Measurements from ENCODE around the gene PDIA5.

PDIA5 gene

GRCh38 chr3:123154020-123154985, 87.5 kb downstream of the PDIA5 start:
- no peak overlapping the region for H3K4me2 ChIP-seq (ENCODE audit: low read length)
- no peak for TF ChIP-seq EZH2phosphoT487 (IDR thresholded peaks at IDR 0.05; ENCODE audit: borderline replicate concordance, low read length)
- no peak for TF ChIP-seq CTCF (IDR thresholded peaks at IDR 0.05; ENCODE audit: low read depth, low read length, poor library complexity, severe bottlenecking)
- H3K27me3 ChIP-seq (ENCODE audit: control insufficient read depth, low read length) = no peaks in the 10 kb centered on the region
- H3K9me3 ChIP-seq (ENCODE audit: control insufficient read depth, insufficient read depth, low read length) = peaks cover 22% of the 10 kb centered on the region
- H3K27ac ChIP-seq (ENCODE audit: low read depth, low read length) = no peak overlapping the region
- peaks cover 11% of the 10 kb centered on the region for H3K4me1 ChIP-seq (ENCODE audit: control insufficient read depth, low read length)
- H3F3A ChIP-seq (ENCODE audit: control insufficient read depth, insufficient read depth) = peaks cover 15% of the 10 kb centered on the region
- H3K9me2 ChIP-seq (replicated peaks; ENCODE audit: control insufficient read depth, low read length) = no peaks in the 10 kb centered on the region
- no peaks in the 10 kb centered on the region for H3K79me2 ChIP-seq (ENCODE audit: control insufficient read depth, low read length)
- peaks cover 18% of the 10 kb centered on the region for H3K36me3 ChIP-seq (ENCODE audit: control insufficient read depth, low read length)
- no peak overlapping the region for H3K4me3 ChIP-seq (ENCODE audit: low read length)
- H4K20me1 ChIP-seq (ENCODE audit: control insufficient read depth, insufficient read depth, low read depth, low read length) = no peaks in the 10 kb centered on the region

- Histone ChIP-seq H3K79me2 (ENCODE audit: control insufficient read depth, low read length) (no peaks in the 10 kb centered on the region), H4K20me1 (ENCODE audit: control insufficient read depth, insufficient read depth, low read depth, low read length) (no peaks in the 10 kb centered on the region), H3K9me2 (replicated peaks; ENCODE audit: control insufficient read depth, low read length) (no peaks in the 10 kb centered on the region), H3K4me1 (ENCODE audit: control insufficient read depth, low read length) (peaks cover 11% of the 10 kb centered on the region), H3K9me3 (ENCODE audit: control insufficient read depth, insufficient read depth, low read length) (peaks cover 17% of the 10 kb centered on the region), H3K27ac (ENCODE audit: low read depth, low read length) (no peak overlapping the region), H3K27me3 (ENCODE audit: control insufficient read depth, low read length) (no peaks in the 10 kb centered on the region), H3F3A (ENCODE audit: control insufficient read depth, insufficient read depth) (peaks cover 15% of the 10 kb centered on the region), H3K36me3 (ENCODE audit: control insufficient read depth, low read length) (peaks cover 8% of the 10 kb centered on the region), H3K4me3 (ENCODE audit: low read length) (no peak overlapping the region), H3K4me2 (ENCODE audit: low read length) (no peak overlapping the region)
- no peak for TF ChIP-seq CTCF (IDR thresholded peaks at IDR 0.05; ENCODE audit: low read depth, low read length, poor library complexity, severe bottlenecking)
- no peak for TF ChIP-seq EZH2phosphoT487 (IDR thresholded peaks at IDR 0.05; ENCODE audit: borderline replicate concordance, low read length)
These were observed 88.7 kb downstream of the PDIA5 start for GRCh38 chr3:123155471-123156011.

- Histone ChIP-seq H4K20me1 (ENCODE audit: control insufficient read depth, insufficient read depth, low read depth, low read length) (no peaks in the 10 kb centered on the region), H3K4me2 (ENCODE audit: low read length) (no peak overlapping the region), H3K9me3 (ENCODE audit: control insufficient read depth, insufficient read depth, low read length) (peaks cover 8% of the 10 kb centered on the region; the same call in 1 of the 2 replicates), H3K79me2 (ENCODE audit: control insufficient read depth, low read length) (no peaks in the 10 kb centered on the region), H3K9me2 (replicated peaks; ENCODE audit: control insufficient read depth, low read length) (no peaks in the 10 kb centered on the region), H3F3A (ENCODE audit: control insufficient read depth, insufficient read depth) (peaks cover 7% of the 10 kb centered on the region), H3K36me3 (ENCODE audit: control insufficient read depth, low read length) (no peaks in the 10 kb centered on the region), H3K27ac (ENCODE audit: low read depth, low read length) (no peak overlapping the region), H3K27me3 (ENCODE audit: control insufficient read depth, low read length) (no peaks in the 10 kb centered on the region), H3K4me3 (ENCODE audit: low read length) (no peak overlapping the region), H3K4me1 (ENCODE audit: control insufficient read depth, low read length) (peaks cover 11% of the 10 kb centered on the region)
- TF ChIP-seq CTCF (IDR thresholded peaks at IDR 0.05; ENCODE audit: low read depth, low read length, poor library complexity, severe bottlenecking) (no peak), EZH2phosphoT487 (IDR thresholded peaks at IDR 0.05; ENCODE audit: borderline replicate concordance, low read length) (no peak)
These were observed 89.6 kb downstream of the PDIA5 start for GRCh38 chr3:123156276-123156995.
